CD4-positive, alpha-beta T cell treated with Interleukin-2 at 100 ng/mL for 4 hours (primary cell): ENCODE results near the gene MVD.

Experiments used
- DNase-seq: peaks from one replicate; pipeline ENCODE4 v3.0.0-alpha.2; 2020; ENCODE audit warnings: low spot score

MVD gene

DNA sequence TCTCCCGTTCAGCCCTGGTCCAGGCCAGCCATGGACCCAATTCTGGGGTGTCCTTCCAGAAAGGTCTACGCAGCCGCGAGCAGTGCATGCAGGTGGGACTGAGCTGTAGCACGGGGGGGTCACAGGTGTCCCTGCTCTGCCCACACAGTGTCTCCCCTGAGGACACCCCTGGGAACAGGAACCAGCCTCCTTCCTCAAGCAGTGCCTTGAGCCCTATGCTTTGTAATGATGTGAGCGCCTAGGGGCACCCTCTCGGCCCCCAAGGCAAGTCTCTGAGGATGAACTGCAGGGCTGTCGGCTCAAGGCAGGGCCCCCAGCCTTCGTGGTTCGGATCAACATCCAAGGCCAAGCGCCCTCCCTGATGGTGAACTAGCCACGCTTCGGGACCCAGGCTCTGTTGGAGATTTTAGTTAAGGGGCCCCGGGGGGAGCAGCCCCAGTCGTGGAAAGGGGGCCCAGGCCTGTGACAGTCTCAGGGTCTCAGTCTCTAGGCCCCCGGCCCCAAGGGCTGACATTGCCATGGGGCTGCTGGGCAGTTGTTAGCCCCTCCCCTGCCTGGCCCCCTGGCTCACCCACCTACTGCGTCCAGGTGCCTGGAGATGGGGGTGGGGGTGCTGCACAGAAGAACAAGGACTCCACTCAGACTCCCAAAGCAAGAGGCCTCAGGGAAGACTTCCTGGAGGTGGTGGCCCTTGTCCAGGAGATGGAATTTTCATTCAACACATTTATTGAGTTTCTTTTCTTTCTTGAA is 22.2 kb downstream of the MVD start:
- DNase-seq: no peak

DNA sequence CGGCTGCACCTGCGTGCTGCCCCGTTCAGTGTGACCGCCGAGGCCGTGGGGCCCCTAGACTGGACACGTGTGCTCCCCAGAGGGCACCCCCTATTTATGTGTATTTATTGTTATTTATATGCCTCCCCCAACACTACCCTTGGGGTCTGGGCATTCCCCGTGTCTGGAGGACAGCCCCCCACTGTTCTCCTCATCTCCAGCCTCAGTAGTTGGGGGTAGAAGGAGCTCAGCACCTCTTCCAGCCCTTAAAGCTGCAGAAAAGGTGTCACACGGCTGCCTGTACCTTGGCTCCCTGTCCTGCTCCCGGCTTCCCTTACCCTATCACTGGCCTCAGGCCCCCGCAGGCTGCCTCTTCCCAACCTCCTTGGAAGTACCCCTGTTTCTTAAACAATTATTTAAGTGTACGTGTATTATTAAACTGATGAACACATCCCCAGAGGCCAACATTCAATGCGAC is 22.8 kb downstream of the MVD start:
- no peak for DNase-seq

DNA sequence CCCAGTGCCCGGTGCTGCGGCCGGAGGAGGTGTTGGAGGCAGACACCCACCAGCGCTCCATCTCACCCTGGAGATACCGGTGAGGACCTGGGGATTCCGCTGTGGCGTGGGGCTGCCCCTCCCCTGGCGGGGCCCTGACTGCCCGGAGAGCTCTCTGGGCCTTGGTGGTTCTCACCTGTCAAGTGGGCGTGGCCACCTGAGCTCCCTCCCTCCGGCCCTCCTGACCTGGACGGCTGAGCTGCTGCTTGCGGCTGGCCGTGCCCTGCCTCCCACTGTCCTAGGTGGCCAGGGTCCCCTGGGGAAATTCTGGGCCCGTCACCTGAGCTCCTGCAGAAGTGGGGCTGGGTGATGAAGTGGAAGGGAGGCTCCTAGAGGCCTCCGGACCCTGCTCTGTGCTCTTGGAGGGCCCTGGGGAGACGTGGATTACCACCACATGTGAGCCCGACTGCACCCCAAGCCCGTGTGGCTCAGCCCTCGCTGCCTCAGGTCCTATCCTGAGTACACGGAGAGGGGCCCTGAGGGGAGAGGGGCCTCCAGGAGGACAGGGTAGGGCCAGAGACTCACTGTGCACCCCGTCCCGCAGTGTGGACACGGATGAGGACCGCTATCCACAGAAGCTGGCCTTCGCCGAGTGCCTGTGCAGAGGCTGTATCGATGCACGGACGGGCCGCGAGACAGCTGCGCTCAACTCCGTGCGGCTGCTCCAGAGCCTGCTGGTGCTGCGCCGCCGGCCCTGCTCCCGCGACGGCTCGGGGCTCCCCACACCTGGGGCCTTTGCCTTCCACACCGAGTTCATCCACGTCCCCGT is 23.5 kb downstream of the MVD start:
- no peak for DNase-seq

DNA sequence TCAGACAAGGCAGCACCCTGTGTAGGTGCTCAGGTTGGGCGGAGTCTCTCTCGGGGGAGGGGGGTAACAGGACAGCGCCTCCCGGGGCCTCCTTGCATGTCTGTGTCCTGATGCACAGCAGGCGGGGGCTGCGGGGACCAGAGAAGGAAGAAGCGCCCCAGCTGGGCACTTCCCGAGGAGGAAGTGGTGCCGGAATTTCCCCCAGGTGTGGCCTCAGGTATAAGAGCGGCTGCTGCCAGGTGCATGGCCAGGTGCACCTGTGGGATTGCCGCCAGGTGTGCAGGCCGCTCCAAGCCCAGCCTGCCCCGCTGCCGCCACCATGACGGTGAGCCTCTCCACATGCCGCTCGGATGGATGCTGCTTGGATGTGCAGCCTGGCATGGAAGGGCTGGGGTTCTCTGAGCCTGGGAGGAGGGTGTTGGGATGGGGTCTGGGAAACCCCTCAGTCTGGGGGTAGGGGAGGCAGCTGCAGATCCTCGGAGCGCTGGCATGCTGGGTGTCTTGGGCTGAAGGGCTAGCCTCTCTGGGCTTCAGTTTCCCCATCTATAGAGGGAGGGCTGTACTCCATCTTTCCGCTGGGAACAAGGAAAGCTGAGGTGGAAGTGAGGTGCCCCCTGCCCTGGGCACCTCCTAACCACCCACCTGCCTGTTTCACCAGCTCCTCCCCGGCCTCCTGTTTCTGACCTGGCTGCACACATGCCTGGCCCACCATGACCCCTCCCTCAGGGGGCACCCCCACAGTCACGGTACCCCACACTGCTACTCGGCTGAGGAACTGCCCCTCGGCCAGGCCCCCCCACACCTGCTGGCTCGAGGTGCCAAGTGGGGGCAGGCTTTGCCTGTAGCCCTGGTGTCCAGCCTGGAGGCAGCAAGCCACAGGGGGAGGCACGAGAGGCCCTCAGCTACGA is 24.3 kb downstream of the MVD start, which contains the start of gene IL17C:
TSS of gene IL17C (plus strand) at position 250 of the 908 bp plus-strand sequence. CDS start at position 320, 70 bp downstream.
- DNase-seq: no peak

DNA sequence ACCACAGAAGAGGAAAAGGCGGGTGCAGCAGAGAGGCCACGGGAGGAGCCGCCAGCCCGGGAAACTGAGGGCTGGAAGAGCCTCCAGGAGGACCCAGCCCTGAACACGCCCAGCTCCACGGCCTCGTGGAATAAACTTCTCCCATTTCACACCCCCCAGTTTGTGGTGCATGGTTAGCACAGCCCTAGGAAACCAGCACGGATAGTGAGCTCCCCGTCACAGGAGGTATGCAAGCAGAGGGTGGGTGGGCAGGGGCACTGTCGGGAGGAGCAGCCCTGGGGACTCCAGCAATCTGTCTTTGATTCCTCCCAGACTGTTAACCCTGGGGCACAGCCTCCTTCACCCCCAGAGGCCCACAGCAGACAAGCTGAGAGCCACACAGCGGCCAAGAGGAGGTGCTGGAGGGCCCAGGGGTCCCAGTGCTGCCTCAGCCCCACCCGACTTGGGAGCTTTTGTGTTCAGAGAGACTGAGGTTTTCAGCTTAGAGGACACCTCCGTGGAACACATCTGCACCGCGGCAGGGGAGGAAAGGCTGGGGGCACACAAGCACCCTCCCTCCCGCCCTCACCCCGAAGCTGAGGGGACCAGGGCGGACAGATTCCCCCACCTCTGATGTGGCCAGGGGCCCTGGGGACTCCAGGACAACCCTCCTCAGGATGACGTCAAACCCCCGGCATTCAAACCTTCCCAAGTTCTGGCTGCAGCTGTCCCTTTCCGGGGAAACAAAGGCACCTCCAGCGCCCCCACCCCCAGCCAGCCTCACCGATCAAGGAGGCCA is 26.2 kb downstream of the MVD start:
- DNase-seq: no peak

DNA sequence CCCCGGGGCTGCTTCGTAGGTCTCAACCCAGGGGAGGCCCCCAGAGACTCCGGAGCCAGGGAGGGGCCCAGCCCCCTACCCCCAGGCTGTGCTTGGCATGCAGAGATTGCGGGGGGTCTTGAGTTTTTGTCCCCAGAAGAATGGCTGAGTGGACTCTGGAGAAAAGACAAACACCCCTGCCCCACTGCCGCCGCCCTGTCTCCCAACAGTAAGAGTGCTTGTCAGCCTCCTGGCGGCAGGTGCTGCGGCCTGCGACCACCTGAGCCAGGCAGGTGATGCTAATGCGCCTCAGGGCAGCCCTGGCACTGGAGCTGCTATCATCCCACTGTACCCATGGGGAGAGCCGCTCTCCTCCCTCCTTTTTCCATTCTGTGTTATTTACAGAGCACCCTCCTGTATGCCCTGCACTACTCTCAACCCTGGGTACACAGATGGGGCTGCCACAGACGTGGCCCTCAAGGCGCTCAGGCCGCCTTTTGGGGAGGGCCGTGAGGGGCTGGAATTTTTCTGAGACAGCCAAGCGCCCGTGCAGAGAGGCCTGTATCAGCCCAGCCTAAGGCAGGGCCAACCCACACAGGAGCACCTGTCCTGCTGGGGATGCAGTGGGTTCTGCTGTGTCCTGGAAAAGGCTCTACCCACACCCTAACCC is 27.1 kb downstream of the MVD start:
- DNase-seq: no peak

DNA sequence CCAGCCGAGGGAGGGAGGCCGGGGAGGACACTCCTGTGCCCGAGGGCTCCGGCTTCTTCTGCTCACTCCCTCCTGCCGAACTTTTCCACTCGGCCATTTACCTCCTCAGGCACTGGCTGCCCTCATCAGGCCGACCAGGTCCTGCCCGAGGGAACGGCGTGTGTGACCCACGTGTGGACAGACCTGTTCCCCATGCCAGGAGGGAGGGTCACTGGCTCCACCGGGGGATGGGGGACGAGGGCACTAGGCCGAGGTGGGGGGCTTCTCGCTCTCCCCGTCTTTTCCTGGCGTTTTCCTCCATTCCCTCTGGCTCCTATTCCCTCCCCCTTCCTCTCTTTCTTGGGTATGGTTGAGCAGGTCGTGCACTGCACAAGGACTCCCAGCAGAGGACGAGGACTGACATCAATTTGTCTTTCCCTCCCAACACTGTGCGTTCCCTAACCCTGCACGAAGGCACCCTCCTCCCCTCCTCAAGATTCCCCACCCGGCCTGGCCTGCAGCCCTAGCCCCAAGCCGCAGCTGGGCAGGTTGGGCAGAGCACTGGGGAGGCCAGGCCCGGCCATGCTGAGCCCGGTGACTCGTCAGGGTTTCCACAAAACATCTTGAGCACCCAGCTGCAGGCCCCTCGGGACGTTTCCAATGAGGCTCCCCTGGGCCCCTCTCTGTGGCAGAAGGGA is 27.8 kb downstream of the MVD start:
- DNase-seq: no peak

DNA sequence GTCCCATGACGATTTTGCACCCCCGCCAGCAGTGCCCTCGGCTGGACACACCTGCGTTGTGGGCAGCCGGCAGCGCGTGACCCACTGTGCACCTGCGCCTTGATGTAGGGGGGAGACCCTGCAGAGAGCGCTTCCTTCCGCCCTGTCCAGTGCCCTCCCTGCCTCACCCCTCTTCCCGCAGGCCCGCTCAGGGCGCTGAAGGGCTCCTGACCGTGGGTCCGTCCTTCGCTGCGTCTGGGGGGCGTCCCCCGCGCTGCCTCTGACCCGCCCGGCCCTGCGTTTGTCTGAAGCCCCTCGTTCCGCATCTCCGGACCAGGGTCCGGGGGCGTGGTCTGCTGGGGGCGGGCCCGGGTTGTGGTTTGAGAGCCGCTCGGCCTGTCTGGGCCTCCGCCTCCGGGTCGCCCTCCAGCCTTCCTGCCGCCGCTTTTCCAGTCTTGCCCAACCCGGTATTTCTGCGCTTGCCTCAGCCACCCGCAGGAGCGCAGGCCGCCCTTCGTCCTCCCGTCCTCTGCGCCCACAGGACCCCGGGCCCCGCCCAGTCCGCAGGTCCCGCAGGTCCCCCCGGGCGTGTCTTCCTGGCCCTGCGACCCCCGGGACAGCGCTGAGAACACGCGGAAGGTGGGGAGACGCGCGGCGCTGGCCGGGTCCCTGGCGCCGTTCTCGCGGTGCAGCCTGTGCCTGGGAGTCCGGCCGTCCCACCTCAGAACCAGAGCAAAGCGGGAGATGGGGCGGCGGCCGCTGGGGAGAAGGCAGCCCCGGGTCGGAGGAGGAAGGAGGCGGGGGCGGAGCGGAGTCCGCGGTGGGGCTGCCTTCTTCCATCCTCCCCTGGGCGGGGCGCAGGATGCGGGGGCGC is 28.5 kb downstream of the MVD start:
- peak; percentile 46 for DNase-seq

DNA sequence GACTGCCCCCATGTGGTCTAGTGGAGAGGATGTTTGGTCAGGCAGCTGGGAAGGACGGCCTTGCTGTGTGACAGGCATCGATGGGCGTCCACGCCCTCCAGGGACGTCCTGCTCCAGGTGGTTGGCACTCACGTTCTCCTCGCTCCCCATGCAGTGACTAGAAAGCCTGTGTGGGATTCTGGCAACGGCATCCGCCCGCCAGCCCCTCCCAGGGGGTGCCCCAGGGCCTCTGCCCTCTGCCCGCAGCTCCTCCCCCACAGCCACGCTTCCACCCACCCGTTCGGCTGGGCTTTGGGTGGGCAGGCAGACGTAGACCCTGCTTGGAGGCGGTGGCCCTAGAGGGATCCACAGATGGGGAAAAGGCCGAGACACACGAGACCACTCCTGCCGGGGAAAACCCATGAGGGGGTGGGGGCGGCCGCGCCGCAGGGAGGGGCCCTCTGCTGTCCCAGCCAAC is 29.2 kb downstream of the MVD start:
- DNase-seq: peak; percentile 38

DNA sequence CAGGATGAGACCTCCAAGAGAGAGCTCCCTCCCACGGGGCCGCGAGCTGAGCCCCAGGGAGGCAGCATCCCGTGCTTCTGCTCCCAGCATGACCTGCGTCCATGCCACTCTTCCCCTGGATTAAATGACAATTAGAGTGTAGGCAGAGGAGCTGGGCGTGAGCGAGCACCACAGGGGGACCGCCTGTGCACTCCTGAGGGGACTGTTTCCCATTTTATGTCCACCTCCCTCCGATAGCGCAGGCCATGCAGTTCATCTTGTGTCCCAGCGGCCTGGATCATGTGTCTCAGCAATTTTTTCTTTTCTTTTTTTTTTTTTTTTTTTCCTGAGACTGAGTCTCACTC is 30.3 kb downstream of the MVD start:
- DNase-seq: no peak

DNA sequence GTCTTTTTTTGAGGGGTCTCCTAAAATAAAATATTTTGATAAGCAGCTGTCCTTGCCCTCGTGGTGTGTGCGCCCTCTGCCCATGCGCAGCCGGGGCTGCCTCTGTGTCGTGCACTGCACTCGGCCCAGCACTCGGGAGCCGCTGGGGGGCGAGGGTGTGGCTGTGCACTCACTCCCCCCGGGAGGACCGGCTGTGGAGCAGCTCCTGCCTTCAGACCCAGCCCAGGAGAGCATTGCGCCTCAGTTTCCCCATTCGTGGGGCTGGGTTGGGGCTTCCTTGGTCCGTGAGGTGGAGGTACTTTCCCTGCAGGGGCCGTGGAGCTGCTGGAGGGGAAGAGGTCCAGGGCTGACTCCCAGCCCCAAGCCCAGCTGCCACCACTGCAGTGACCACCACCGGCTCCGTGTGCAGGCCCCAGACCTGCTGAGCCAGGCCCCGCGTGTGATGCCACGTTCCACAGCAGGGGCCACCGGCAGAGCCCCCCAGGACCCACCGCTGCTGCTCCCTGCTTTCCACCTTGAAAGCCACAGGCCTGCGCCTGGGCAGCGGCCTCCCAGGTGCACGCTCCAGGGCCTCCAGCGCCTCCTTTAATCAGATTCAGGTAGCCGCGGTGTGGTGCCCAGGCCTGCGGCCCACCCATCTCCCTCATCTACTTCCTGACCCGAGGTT is 30.8 kb downstream of the MVD start:
- no peak for DNase-seq

DNA sequence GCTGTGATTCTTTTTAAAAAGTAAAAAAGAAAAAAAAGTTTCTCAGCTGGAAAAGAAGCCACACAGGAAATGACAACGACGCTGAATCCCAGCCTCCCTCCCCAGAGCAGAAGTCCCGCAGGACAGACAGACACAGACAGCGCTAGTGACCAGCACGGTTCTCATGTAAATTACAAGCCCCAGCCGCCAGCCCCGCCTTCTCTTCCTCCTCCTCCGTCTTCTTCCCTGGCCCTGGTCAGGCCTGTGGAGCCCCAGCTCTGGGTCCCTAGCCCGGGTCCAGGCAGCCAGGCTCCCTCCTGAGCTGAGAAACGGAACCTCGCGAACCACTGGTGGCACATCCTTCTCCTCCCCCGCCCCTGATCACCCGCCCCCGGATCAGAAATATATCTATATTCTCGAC is 31.5 kb downstream of the MVD start:
- no peak for DNase-seq

DNA sequence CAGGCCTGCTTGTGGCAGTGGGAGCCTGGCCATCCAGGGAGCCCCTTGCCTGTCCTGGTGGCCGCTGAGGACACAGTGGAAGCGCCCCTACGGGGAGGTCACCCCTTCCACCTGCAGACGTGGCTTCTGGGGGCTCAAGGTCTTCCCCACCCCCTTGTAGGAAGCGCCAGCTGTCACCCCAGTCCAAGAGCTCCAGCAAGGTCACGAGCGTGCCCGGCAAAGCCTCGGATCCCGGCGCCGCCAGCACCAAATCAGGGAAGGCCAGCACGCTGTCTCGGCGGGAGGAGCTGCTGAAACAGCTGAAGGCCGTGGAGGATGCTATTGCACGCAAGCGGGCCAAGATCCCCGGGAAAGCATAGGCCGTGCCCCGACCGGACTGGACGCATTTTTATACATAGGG is 31.9 kb downstream of the MVD start:
- DNase-seq: no peak

DNA sequence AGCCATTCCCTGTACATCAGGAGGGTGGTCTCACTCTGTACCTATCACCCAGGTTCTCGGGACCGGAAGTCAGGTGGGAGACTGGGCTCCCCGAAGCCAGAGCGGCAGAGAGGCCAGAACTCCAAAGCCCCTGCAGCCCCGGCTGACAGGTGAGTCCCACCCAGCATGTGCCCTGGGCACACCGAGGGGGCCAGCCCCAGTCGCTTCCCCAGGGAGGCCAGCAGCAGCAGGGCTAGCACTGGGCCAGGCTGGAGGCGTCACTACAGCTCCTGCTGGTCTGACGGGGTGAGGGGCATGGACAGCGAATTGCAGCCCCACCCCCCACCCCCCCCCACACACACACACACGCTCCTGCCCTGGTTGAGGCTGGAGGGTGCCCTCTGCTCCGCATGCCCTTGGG is 32.5 kb downstream of the MVD start:
- DNase-seq: no peak

DNA sequence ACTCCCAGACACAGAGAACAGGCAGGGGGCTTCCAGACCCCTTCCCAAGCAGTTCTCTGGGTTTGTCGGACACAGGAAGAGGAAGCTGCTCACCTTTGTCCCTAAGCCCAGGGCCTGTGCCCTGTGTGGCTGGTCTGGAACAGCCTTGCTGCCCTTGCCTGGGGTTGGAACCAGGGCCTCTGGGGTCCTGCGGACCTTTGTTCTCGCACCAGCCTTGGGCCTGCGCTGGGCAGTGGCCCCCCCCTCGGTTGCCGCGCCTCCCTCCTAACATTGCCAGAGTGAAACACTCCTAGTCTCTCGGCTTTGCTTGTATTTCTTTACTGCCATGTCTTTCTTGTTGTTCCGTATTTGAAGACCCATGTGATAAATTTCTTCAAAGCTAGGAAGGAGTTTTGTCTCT is 33.1 kb downstream of the MVD start:
- no peak for DNase-seq

DNA sequence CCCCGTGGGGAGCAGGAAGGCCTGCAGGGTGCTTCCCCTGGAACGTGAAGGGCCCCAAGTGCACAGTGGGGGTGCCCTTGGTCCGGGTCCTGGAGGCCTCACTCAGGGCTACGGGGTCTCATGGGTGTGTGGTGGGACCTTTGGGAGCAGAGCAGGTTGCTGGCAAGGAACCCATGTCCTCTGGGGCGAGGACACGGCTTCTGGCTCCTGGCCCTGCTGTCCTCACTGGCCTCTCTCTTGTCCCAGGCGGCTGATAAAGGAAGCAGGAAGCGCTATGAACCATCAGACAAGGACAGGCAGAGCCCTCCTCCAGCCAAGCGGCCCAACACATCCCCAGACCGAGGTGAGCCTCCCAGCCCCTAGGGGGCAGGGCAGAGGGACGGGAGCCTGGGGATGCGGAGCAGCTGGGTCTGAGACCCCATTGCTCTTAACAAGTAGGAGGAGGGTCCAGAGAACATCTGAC is 34.3 kb downstream of the MVD start:
- DNase-seq: no peak

DNA sequence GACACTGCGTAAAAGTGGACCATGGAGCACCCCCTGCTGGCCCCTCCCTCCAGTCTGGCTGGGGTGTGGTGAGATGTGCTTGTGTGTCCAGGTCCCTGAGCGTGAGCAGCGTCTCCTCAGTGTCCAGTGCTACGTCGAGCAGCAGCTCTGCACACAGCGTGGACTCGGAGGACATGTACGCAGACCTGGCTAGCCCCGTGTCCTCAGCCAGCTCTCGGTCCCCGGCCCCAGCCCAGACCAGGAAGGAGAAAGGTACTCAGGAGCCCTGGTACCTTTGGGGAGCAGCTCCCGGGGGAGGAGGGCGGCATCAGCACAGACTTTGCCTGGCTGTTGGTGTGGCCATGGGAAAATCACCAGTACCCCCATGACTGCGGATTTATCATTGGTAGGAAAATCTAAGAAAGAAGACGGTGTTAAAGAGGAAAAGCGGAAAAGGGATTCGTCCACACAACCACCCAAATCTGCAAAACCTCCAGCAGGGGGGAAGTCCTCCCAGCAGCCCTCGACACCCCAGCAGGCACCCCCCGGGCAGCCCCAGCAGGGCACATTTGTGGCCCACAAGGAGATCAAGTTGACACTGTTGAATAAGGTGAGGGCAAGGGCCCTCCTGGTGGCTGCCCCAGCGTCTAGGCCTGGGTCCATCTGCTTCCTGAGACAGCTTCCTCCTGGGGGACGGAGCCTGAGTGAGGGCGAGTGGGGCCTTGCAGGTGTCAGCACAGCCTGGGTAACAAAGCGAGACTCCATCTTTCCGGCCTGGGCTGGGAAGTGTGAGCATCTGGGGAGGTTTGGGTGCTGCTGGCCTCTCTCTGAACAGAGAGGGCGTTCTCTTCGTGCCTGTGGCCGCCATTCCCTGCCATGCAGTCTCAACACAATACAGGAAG is 35.1 kb downstream of the MVD start:
- no peak for DNase-seq

DNA sequence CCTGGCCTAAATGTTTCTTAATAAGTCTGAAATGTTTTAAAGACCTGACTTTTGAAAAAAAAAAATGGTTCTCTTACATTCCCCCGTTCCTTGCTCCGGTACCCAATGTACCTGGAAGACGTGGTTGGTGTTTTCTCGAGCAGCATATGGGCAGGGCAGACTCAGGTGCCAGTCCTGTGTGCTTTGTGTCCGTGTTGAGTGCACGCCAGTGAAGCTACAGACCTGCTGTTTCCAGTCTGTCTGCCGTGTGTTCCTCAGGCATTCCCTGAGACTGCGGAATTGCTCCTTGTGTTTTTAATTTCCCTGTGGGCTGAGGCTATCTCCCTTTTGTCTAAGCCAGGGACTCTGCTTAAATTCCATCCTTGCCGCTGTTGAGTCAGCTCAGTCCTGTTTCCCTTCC is 36.2 kb downstream of the MVD start:
- DNase-seq: no peak
